ENCODE results near the gene L3MBTL4.

The L3MBTL4 gene

GRCh38 chr18:6374935-6375529 lies 39.7 kb downstream of the L3MBTL4 start:
- H3K27me3 ChIP-seq (ENCODE audit: insufficient read depth, low read length) = no peaks in the 10 kb centered on the region
- no peak overlapping the region for H3K27ac ChIP-seq (ENCODE audit: low read length)
- H3K36me3 ChIP-seq (ENCODE audit: insufficient read depth, low read depth, low read length) = no peaks in the 10 kb centered on the region
- H3K4me1 ChIP-seq (ENCODE audit: insufficient read depth, low read length) = no peaks in the 10 kb centered on the region
- H3K4me3 ChIP-seq (ENCODE audit: low read length) = no peak overlapping the region
- no peak overlapping the region for H3K9ac ChIP-seq (ENCODE audit: low read depth, low read length)
- no peaks in the 10 kb centered on the region for H3K9me3 ChIP-seq (ENCODE audit: insufficient read depth, low read depth, low read length)

GRCh38 chr18:6374340-6374739 lies 40.4 kb downstream of the L3MBTL4 start:
- Histone ChIP-seq H3K27ac (ENCODE audit: low read length) (no peak overlapping the region), H3K4me3 (ENCODE audit: low read length) (no peak overlapping the region), H3K9me3 (ENCODE audit: insufficient read depth, low read depth, low read length) (no peaks in the 10 kb centered on the region)

GRCh38 chr18:6373187-6373586 lies 41.5 kb downstream of the L3MBTL4 start:
- no peaks in the 10 kb centered on the region for H3K9me3 ChIP-seq (ENCODE audit: insufficient read depth, low read depth, low read length)

More at GRCh38 chr18:6374340-6374739, 40.4 kb downstream of the L3MBTL4 start:
- H3K27me3 ChIP-seq (ENCODE audit: insufficient read depth, low read length) = no peaks in the 10 kb centered on the region
- no peaks in the 10 kb centered on the region for H3K36me3 ChIP-seq (ENCODE audit: insufficient read depth, low read depth, low read length)
- H3K9ac ChIP-seq (ENCODE audit: low read depth, low read length) = no peak overlapping the region
- H3K4me1 ChIP-seq (ENCODE audit: insufficient read depth, low read length) = no peaks in the 10 kb centered on the region

GRCh38 chr18:6370886-6371635 lies 43.6 kb downstream of the L3MBTL4 start:
- no peaks in the 10 kb centered on the region for H3K36me3 ChIP-seq (ENCODE audit: insufficient read depth, low read depth, low read length)
- H3K4me1 ChIP-seq (ENCODE audit: insufficient read depth, low read length) = peaks cover 13% of the 10 kb centered on the region; the same call in 1 of the 2 replicates
- H3K9ac ChIP-seq (ENCODE audit: low read depth, low read length) = no peak overlapping the region
- H3K27me3 ChIP-seq (ENCODE audit: insufficient read depth, low read length) = no peaks in the 10 kb centered on the region
- H3K4me3 ChIP-seq (ENCODE audit: low read length) = no peak overlapping the region
- no peaks in the 10 kb centered on the region for H3K9me3 ChIP-seq (ENCODE audit: insufficient read depth, low read depth, low read length)
- no peak overlapping the region for H3K27ac ChIP-seq (ENCODE audit: low read length)

More at GRCh38 chr18:6373187-6373586, 41.5 kb downstream of the L3MBTL4 start:
- no peak overlapping the region for H3K27ac ChIP-seq (ENCODE audit: low read length)
- H3K9ac ChIP-seq (ENCODE audit: low read depth, low read length) = no peak overlapping the region
- no peaks in the 10 kb centered on the region for H3K4me1 ChIP-seq (ENCODE audit: insufficient read depth, low read length)
- H3K4me3 ChIP-seq (ENCODE audit: low read length) = no peak overlapping the region
- no peaks in the 10 kb centered on the region for H3K27me3 ChIP-seq (ENCODE audit: insufficient read depth, low read length)
- H3K36me3 ChIP-seq (ENCODE audit: insufficient read depth, low read depth, low read length) = no peaks in the 10 kb centered on the region

GRCh38 chr18:6370410-6370809 lies 44.3 kb downstream of the L3MBTL4 start:
- Histone ChIP-seq H3K4me3 (ENCODE audit: low read length) (no peak overlapping the region), H3K9ac (ENCODE audit: low read depth, low read length) (no peak overlapping the region), H3K27me3 (ENCODE audit: insufficient read depth, low read length) (no peaks in the 10 kb centered on the region), H3K9me3 (ENCODE audit: insufficient read depth, low read depth, low read length) (no peaks in the 10 kb centered on the region), H3K4me1 (ENCODE audit: insufficient read depth, low read length) (peaks cover 18% of the 10 kb centered on the region), H3K27ac (ENCODE audit: low read length) (no peak overlapping the region), H3K36me3 (ENCODE audit: insufficient read depth, low read depth, low read length) (no peaks in the 10 kb centered on the region)

GRCh38 chr18:6368017-6368416 lies 46.7 kb downstream of the L3MBTL4 start:
- H3K4me1 ChIP-seq (ENCODE audit: insufficient read depth, low read length) = peaks cover 22% of the 10 kb centered on the region
- no peaks in the 10 kb centered on the region for H3K36me3 ChIP-seq (ENCODE audit: insufficient read depth, low read depth, low read length)
- H3K9me3 ChIP-seq (ENCODE audit: insufficient read depth, low read depth, low read length) = no peaks in the 10 kb centered on the region
- H3K4me3 ChIP-seq (ENCODE audit: low read length) = no peak overlapping the region
- H3K27ac ChIP-seq (ENCODE audit: low read length) = no peak overlapping the region
- no peaks in the 10 kb centered on the region for H3K27me3 ChIP-seq (ENCODE audit: insufficient read depth, low read length)
- no peak overlapping the region for H3K9ac ChIP-seq (ENCODE audit: low read depth, low read length)

- Histone ChIP-seq H3K9me3 (ENCODE audit: insufficient read depth, low read depth, low read length) (no peaks in the 10 kb centered on the region), H3K27ac (ENCODE audit: low read length) (no peak overlapping the region), H3K4me3 (ENCODE audit: low read length) (no peak overlapping the region), H3K27me3 (ENCODE audit: insufficient read depth, low read length) (no peaks in the 10 kb centered on the region), H3K9ac (ENCODE audit: low read depth, low read length) (no peak overlapping the region), H3K4me1 (ENCODE audit: insufficient read depth, low read length) (peaks cover 22% of the 10 kb centered on the region), H3K36me3 (ENCODE audit: insufficient read depth, low read depth, low read length) (no peaks in the 10 kb centered on the region)
Measured at GRCh38 chr18:6367208-6367607, 47.5 kb downstream of the L3MBTL4 start.

GRCh38 chr18:6366776-6367175 lies 47.9 kb downstream of the L3MBTL4 start:
- H3K4me1 ChIP-seq (ENCODE audit: insufficient read depth, low read length) = peaks cover 22% of the 10 kb centered on the region
- H3K27ac ChIP-seq (ENCODE audit: low read length) = no peak overlapping the region
- peak overlapping the region; percentile 30; the same call in 1 of the 2 replicates for H3K4me3 ChIP-seq (ENCODE audit: low read length)
- no peaks in the 10 kb centered on the region for H3K36me3 ChIP-seq (ENCODE audit: insufficient read depth, low read depth, low read length)
- H3K27me3 ChIP-seq (ENCODE audit: insufficient read depth, low read length) = no peaks in the 10 kb centered on the region
- no peak overlapping the region for H3K9ac ChIP-seq (ENCODE audit: low read depth, low read length)
- no peaks in the 10 kb centered on the region for H3K9me3 ChIP-seq (ENCODE audit: insufficient read depth, low read depth, low read length)

- Histone ChIP-seq H3K27me3 (ENCODE audit: insufficient read depth, low read length) (no peaks in the 10 kb centered on the region), H3K9ac (ENCODE audit: low read depth, low read length) (no peak overlapping the region), H3K9me3 (ENCODE audit: insufficient read depth, low read depth, low read length) (no peaks in the 10 kb centered on the region), H3K4me3 (ENCODE audit: low read length) (no peak overlapping the region), H3K4me1 (ENCODE audit: insufficient read depth, low read length) (peaks cover 22% of the 10 kb centered on the region), H3K36me3 (ENCODE audit: insufficient read depth, low read depth, low read length) (no peaks in the 10 kb centered on the region), H3K27ac (ENCODE audit: low read length) (no peak overlapping the region)
Measured at GRCh38 chr18:6365385-6365784, 49.3 kb downstream of the L3MBTL4 start.

GRCh38 chr18:6363216-6363615 lies 51.5 kb downstream of the L3MBTL4 start:
- peaks cover 25% of the 10 kb centered on the region for H3K4me1 ChIP-seq (ENCODE audit: insufficient read depth, low read length)
- H3K27me3 ChIP-seq (ENCODE audit: insufficient read depth, low read length) = no peaks in the 10 kb centered on the region
- no peak overlapping the region for H3K9ac ChIP-seq (ENCODE audit: low read depth, low read length)
- no peaks in the 10 kb centered on the region for H3K36me3 ChIP-seq (ENCODE audit: insufficient read depth, low read depth, low read length)
- H3K27ac ChIP-seq (ENCODE audit: low read length) = no peak overlapping the region
- H3K4me3 ChIP-seq (ENCODE audit: low read length) = no peak overlapping the region
- no peaks in the 10 kb centered on the region for H3K9me3 ChIP-seq (ENCODE audit: insufficient read depth, low read depth, low read length)

- peaks cover 31% of the 10 kb centered on the region for H3K4me1 ChIP-seq (ENCODE audit: insufficient read depth, low read length)
- no peaks in the 10 kb centered on the region for H3K36me3 ChIP-seq (ENCODE audit: insufficient read depth, low read depth, low read length)
- H3K27me3 ChIP-seq (ENCODE audit: insufficient read depth, low read length) = no peaks in the 10 kb centered on the region
- H3K4me3 ChIP-seq (ENCODE audit: low read length) = no peak overlapping the region
- no peaks in the 10 kb centered on the region for H3K9me3 ChIP-seq (ENCODE audit: insufficient read depth, low read depth, low read length)
- no peak overlapping the region for H3K9ac ChIP-seq (ENCODE audit: low read depth, low read length)
- no peak overlapping the region for H3K27ac ChIP-seq (ENCODE audit: low read length)
Measured at GRCh38 chr18:6362559-6363129, 52.1 kb downstream of the L3MBTL4 start.

- no peak overlapping the region for H3K9ac ChIP-seq (ENCODE audit: low read depth, low read length)
- no peaks in the 10 kb centered on the region for H3K36me3 ChIP-seq (ENCODE audit: insufficient read depth, low read depth, low read length)
Measured at GRCh38 chr18:6357668-6358067, 57.0 kb downstream of the L3MBTL4 start.

More at GRCh38 chr18:6357668-6358067, 57.0 kb downstream of the L3MBTL4 start:
- H3K4me3 ChIP-seq (ENCODE audit: low read length) = no peak overlapping the region
- peaks cover 15% of the 10 kb centered on the region; the same call in 1 of the 2 replicates for H3K4me1 ChIP-seq (ENCODE audit: insufficient read depth, low read length)
- H3K27me3 ChIP-seq (ENCODE audit: insufficient read depth, low read length) = no peaks in the 10 kb centered on the region
- H3K9me3 ChIP-seq (ENCODE audit: insufficient read depth, low read depth, low read length) = no peaks in the 10 kb centered on the region
- H3K27ac ChIP-seq (ENCODE audit: low read length) = peak overlapping the region; percentile 22

All from iPS-20b (cell line).